GM13976 (cell line): ENCODE data around the gene GRIK3.

Experiments used
- DNase-seq: peaks from one replicate; pipeline ENCODE4 v3.0.0; 2012; ENCODE audit warnings: low spot score
- in situ Hi-C: fragments of 300-500 bp; cut with MboI; formaldehyde crosslinking; loops from one replicate; pipeline ENCODE4 v1.12.0; 2022; ENCODE audit warnings: low sequenced_read_pairs, mixed read lengths, inconsistent platforms; ENCODE audit not compliant: unreplicated experiment
- TF ChIP-seq, protein P1 (sequence below): IDR thresholded peaks from 2 replicates; pipeline ENCODE4 v1.5.1; 2012; ENCODE audit warnings: borderline replicate concordance, mild to moderate bottlenecking; ENCODE audit not compliant: insufficient read depth; ENCODE audit errors: extremely low read depth, missing control alignments, control extremely low read depth

GRIK3 gene

DNA sequence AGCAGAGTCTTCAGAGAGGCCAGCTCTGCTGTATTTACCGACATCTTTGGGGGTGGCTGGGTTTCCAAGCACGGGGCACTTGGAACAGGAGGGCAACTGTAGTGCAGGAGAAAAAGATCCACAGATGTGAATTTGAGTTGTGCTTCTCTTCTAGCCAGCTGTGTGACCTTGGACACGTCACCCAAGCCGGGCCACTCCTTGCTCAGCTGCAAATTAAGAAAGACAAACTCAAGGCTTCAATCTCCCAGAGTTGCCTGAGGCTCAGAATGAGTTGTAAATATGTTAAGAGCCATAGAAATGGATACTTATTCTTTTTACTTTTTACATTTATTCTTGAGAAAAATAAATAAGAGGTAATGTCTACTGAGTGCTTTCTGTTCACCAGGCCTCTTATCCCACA lies 24.3 kb downstream of the GRIK3 start:
- DNase-seq: no peak
- in situ Hi-C loops: no loop called here
- TF ChIP-seq, protein P1, sequence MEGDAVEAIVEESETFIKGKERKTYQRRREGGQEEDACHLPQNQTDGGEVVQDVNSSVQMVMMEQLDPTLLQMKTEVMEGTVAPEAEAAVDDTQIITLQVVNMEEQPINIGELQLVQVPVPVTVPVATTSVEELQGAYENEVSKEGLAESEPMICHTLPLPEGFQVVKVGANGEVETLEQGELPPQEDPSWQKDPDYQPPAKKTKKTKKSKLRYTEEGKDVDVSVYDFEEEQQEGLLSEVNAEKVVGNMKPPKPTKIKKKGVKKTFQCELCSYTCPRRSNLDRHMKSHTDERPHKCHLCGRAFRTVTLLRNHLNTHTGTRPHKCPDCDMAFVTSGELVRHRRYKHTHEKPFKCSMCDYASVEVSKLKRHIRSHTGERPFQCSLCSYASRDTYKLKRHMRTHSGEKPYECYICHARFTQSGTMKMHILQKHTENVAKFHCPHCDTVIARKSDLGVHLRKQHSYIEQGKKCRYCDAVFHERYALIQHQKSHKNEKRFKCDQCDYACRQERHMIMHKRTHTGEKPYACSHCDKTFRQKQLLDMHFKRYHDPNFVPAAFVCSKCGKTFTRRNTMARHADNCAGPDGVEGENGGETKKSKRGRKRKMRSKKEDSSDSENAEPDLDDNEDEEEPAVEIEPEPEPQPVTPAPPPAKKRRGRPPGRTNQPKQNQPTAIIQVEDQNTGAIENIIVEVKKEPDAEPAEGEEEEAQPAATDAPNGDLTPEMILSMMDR: no peak

DNA sequence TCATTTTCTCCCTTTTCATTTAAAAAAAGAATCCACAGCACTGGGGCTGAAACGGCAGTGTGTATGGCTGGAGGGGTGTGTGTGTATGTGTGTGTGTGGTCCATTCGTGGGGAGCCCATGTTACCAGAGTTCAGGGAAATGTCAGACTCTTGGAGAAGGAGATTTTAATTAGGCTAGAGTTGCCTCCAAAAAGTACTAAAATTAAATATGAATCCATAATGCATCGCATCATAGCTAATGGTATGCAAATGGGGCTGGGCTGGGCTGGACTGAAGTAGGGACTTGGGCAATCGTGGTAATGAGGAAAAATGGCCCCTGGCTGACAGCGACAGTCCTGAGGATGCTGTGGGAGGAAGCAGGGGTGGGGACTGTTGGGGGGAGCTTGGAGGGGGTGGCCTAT lies 24.8 kb downstream of the GRIK3 start:
- no peak for DNase-seq
- in situ Hi-C loops: no loop called here
- TF ChIP-seq, protein P1: no peak

DNA sequence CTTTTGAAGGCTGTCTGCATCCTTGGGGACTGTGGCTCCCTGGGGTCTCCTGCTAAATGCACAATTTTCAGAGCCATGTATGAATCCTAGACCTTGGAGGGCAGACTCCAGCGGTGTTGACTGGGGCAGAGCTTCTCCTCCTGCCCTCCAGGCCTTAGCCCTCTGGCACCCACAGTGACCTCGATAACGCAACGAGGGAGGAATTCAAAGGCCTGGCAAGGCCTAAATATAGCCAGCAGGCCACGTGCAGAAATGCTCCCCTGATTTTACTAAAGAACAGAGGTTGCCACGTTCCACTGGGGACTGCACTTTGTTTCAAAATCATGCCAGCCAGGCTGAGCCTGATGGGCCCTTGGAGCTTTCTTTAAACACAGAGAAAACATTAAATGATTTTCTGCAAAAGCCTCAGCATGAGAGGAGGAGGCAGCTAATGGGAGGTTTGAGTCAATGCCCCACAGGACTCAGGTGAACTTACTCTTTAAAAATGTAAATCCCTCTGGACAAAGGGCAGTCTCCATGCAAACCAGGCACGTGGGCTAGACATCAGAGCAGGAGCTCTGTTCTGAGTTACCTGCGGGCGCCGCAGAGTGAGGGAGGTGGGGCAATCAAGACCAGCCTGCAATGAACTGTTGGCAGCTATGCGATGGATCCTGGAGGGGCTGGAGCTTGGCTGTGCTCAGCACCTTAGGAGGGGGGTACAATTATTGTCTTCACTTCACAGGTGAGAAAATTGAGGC lies 28.0 kb downstream of the GRIK3 start:
- DNase-seq: no peak
- TF ChIP-seq, protein P1: no peak
- in situ Hi-C loops: no loop called here

DNA sequence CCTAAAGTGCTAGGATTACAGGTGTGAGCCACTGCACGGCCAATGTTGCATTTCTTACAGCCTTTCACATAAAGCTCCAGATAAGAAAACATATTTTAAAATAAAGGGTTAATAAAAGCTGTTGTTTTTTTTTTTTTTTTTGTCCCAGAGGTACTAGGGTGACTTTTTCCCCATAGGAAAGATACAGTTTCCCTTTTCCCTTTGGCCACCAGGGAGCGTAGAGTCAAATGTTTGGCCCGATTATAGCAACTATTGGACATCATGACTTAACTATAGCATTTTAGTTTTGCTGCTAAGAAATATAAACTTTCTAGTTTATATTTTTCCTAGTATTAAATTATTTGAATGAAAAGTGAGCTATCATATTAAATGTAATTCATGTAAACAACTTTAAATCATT lies 31.4 kb downstream of the GRIK3 start:
- TF ChIP-seq, protein P1: no peak
- DNase-seq: no peak
- in situ Hi-C loops: no loop called here

GRCh38 chr1:37001703-37002102 lies 32.6 kb downstream of the GRIK3 start:
- TF ChIP-seq, protein P1: no peak
- in situ Hi-C loops: no loop called here
- no peak for DNase-seq

DNA sequence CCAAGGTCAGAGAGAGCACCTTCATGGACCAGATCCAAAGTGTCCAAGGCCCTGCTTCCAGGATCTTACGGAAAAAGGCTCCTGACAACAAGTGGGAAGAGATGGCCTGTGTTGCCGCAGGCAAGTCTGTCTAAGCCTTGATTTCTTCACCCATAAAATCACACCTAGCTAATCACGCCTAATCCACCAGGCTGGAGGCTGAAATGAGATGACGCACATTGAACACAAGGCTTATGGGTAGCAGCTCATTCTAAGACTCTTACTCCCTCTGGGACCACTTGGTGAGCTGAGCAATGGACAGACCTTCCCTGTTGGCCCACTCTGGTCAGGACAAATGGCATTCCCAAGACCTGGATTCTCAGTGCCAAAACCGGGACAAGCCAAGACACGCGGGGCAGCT lies 38.2 kb downstream of the GRIK3 start:
- TF ChIP-seq, protein P1: no peak
- in situ Hi-C loops: no loop called here
- no peak for DNase-seq
